ENCODE results near the gene NISCH.

GRCh38 chr3:52429031-52429430 lies 26.4 kb upstream of the NISCH start:
- TF ChIP-seq CTCF (IDR thresholded peaks at IDR 0.05; ENCODE audit: poor library complexity) = no peak
- no peak for TF ChIP-seq EZH2phosphoT487 (IDR thresholded peaks at IDR 0.05; ENCODE audit: low read depth, severe bottlenecking, unreplicated experiment)
- no peak for TF ChIP-seq EZH2 (IDR thresholded peaks at IDR 0.05; ENCODE audit: borderline replicate concordance)
